Measurements from ENCODE around the gene LIMA1.
"Not testable (repeated sequence)": the region's sequence is repeated elsewhere in the genome, so short reads cannot be mapped to it uniquely, and the experiment has no call there.

LIMA1 gene

DNA sequence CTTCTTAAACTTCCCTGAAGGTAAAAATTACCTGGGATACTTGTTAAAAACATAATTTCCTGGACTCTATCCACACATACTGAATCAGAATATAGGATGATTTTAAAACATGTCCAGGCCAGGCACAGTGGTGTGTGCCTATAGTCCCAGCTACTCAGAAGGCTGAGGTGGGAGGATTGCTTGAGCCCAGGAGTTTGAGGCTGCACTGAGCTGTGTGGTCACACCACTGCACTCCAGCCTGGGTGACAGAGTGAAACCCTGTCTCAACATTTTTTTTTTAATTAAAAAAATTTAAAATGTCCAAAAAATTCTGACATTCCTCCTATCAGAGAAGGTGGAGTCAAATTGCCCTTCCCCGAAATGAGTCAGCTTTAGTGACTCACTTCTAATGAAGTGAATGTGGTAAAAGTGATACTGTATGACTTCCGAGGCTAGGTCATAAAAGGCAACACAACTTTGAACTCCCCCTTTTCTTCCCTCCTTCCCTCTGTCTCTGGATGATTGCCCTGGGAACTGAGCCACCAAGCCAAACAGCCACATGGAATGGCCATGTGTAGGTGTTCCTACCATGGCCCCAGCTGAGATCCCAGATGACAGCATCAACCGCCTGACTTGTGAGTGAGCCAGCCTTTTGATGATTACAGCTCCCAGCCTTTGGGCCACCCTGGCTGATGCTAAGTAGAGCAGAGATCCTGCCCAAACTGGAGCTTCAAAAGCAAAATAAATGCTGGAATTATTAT, 36.3 kb downstream of the LIMA1 start:
- DNase-seq: peak; percentile 56

DNA sequence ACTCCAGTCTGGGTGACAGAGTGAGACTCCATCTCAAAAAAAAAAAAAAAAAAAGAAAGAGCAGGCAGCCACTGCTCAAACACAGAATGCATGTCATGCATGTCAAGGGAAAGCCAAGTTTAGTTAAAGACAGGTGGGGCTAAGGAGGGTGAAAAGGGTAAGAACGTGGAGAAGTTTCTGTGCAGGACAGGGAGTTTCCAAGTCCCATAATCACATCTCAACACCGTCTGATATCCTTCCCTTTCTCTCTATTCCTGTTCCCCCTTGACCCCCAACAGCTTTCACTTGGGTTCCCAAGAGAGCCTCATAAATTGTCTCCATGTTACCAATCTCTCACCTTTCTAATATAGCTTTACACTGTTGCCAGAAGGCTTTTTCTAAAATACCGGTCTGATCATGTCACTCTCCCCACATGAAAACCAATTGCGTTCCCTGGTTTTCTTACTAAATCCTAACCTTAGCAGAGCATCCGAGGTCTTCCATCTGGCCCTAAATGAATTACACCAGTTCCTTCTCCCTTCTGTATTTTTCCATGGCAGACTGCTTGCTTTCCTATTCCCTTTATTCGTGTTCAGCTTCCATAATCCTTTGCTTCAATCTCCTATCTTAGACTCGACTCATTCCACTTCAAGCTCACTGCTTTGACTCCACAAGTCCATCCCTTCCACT, 37.0 kb downstream of the LIMA1 start:
- DNase-seq: no peak

DNA sequence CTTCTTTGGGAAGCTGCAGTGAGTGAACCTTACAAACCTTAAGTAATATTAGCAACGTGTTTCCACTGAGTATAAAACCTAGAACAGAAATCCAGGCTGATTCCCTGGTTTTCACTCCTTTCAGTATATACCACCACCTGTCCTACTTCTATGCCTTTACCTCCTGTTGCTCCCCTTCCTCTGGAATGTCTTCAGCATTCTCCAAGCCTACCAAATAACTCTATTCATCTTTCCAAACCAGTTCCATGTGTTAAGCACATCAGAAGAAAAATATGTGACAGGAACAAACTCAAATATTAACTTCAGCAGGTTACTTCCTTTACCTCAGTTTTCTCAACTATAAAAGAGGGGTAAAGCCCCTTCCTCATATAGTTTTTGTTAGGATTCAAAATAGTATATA, 39.8 kb downstream of the LIMA1 start:
- no peak for DNase-seq

DNA sequence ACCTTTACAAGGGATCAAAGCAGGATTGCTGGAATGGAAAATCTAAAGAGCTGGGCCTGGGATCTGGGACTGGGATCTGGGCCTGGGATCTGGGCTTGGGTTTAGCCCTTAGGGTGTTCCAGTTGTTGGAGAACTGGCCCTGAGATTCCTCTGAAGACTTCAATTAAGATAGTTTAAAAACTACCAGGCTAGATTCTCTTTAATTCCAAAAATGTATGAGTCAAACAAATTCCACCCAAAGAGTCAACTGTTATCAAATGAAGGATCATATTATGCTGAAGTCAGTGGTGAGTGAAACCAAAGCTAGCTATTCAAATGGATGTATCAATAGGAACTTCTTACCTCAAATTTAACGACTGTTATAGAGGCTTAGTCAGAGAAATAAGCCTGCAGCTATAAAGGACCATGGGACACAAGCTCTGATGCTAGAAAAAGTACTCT, 40.5 kb downstream of the LIMA1 start:
- no peak for DNase-seq

DNA sequence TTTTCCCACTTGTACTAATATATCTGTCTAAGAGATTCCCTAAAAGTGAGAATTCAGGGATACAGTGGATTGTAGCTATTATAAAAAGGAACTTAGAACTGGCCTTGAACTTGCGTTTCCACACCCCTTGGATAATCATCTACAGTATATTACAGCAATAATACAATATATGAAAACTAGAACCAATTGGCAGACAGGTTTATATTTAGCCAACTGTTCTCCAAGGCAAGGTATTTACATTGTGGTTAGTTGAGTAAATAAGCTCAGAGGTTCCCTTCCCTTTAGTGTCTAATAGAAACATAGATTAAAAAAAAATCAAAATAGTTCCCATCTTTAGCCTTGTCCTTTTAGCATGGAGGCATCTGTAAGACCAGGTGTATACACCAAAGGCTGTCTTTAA, 42.1 kb downstream of the LIMA1 start:
- no peak for DNase-seq

DNA sequence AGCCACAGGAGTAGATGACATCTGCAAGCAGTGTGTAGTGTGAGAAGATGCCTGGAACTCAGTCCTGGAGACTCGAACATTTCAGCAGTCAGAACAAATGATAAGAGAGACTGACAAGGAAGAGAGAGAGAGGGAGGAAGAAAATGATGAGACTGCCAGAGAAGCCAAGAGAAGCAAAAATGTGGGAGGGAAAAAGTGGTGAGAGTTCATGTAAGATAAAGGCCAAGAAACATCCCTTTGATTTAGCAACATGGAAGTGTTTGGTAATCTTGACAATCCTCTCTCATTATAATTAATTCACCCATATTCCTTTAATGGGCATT, 42.6 kb downstream of the LIMA1 start:
- DNase-seq: no peak

DNA sequence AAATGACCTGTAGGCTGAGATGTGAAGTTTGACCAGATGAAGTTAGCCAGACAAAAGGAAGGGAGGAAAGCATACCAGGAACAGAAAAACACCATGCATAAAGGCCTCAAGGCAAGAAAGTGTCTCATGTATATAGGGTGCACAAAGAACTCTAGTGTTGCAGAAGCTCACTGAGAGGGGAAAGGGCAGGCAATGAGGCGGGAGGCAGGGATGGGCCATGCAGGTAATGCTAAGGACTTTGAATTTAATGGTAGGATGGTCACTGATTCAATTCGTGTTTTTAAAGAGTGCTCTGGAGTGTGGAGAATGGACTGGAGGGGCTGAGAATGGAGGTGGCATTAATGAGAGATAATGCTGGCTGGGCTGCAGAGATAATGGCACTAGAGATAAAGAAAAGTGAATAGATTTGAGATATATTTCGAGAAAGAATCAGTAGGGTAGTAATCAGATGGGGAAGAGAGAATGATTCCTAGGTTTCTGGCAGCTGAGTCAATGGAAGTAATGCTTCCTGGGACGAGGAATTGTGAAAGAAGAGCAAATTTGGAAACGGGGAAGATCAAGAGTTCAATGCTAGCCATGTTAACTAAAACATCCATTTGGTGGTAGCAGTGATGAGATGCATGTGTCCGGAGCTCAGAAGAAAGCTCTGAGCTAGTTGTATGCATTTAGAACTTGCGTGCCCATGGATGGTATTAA, 43.1 kb downstream of the LIMA1 start:
- DNase-seq: no peak

DNA sequence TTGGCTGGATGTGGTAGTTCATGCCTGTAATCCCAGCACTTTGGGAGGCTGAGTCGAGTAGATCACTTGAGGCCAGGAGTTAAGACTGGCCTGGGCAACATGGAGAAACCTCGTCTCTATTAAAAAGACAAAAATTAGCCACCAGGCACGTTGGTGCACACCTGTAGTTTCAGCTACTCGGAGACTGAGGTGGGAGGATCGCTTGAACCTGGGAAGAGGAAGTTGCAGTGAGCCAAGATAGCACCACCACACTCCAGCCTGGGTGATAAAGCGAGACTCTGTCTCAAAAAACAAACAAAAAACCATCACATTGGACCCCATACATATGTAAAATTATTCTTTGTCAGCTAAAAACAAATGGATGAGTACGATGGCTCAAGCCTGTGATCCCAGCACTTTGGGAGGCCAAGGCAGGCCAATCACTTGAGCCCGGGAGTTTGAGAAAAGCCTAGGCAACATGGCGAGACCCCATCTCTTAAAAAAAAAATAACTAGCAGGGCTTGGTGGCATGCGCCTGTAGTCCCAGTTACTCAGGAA, 43.9 kb downstream of the LIMA1 start:
- no peak for DNase-seq

DNA sequence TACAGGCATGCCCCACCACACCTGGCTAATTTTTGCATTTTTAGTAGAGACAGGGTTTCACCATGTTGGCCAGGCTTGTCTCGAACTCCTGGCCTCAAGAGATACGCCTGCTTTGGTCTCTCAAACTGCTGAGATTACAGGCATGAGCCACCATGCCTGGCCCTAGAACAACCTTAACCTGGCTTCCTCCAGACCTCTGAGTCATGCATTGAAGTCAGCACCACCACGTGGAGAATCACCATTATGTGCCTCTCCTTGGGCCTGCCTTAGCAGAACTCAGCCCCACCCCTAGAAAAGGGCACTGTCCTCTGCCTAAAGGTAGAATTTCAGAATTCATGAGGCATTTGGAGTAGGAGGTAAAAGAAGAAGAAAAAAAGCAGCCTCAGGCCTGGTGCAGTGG, 49.0 kb downstream of the LIMA1 start:
- no peak for DNase-seq

DNA sequence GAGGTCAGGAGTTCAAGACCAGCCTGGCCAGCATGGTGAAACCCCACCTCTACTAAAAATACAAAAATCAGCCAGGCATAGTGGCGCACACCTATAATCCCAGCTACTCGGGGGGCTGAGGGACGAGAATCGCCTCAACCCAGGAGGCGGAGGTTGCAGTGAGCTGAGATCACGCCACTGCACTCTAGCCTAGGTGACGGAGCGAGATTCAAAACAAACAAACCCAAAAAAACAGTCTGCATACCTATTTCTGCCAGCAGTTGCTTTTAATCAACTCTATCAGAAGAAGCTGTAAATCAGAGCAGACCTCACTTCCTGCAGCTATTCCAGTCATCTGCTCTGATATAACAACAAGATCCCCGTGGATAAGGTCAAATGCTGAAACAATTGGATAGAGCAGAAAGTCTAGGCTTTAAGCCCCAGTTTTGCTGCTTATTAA, 50.5 kb downstream of the LIMA1 start:
- no peak for DNase-seq

DNA sequence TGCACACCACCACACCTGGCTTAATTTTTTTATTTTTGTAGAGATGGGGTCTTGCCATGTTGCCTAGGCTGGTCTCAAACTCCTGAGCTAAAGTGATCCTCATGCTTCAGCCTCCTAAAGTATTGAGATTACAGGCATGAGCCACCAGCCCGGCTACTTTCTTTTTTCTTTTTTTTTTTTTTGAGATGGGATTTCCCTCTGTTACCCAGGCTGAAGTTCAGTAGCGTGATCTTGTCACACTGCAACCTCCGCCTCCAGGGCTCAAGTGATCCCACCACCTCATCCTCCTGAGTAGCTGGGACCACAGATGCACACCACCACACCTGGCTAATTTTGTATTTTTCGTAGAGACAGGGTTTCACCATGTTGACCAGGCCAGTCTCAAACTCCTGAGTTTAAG, 51.1 kb downstream of the LIMA1 start:
- no peak for DNase-seq

DNA sequence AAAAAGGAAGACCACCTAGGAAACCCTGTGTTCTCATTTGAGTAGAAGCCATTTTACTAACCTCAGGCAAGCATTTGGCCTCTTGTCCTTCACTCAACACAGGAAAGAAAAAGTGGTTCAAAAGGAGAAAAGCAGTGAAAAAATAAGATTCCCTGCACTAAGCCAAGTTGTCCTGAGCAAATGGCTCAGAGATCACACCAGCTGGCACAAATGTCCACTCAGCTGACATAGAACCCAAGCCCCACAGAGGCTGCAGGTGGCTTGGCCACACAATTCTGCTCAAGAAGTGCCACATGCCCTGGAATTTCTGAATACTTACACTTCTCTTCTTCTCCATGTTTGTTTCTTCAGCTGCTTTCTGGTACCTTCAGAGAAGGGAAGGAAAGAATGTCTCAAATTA, 52.0 kb downstream of the LIMA1 start:
- no peak for DNase-seq

DNA sequence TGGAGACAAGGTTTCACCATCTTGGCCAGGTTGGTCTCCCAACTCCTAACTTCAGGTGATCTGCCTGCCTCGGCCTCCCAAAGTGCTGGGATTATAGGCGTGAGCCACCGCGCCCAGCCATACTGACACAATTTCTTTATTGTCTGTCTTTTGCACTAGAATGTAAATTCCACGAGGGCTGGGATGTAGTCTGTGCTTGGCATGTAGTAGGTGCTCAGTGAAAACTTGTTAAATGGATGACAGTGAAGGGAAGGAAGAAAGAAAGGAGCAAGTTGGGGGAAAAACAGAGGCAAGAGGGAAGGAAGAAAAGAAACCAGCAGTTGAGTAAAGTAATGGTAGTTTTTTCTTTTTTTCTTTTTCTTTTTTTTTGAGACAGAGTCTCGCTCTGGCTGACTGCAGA, 53.1 kb downstream of the LIMA1 start:
- no peak for DNase-seq

DNA sequence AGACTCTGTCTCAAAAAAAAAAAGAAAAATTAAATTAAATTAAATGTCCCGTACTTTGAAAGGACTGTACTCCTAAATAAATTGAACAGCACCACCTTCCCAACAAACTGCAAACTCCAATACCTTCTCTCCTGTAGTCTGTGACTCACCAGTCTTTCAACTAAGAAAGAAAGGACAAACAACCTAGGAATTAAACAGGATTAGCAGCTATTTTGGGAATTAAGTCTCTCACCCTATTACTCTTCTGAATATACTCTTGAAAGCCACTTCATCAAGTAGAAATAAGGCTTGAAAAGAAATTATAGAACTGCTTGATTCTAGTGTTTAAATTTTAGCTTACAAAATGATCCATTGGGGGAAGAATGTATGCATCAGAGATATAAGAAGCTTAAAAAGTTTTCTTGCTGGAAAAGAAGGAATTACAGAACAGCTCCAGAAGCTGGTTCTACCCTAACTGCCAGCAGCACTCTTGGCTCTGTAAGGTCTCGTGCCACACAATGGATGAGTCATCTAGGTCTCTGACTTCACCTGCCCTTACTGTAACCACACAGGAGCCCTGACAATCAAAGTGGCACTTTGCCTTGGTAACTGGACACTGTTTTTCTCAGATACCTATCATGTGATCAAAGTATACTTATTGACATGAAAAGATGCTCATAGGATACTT, 59.2 kb downstream of the LIMA1 start:
- DNase-seq: no peak

DNA sequence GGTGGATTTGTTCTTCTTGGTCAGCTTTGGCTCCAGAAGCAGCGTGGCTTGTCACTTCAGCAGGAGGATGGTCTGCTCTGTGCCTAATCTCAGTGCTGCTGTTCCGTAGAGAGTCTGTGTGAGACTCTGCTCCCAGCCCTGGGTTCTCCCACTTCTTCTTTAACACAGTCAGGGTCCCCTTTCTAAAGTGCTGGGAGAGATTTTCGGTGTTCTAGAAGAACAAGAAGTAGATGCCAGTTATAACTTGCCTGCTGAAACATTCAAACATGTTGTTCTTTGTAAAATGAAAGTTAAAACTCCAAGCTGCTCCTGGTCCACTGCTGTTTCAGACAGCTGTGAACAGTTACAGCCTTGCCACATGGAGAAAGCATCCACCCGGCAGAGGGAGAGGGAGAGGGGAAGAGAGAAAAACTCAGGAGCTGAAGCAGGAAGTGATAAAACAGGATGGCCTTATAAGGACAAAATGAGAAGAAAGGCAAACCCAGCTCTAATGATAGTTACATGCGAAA, 61.0 kb downstream of the LIMA1 start:
- peak; percentile 90 for DNase-seq

DNA sequence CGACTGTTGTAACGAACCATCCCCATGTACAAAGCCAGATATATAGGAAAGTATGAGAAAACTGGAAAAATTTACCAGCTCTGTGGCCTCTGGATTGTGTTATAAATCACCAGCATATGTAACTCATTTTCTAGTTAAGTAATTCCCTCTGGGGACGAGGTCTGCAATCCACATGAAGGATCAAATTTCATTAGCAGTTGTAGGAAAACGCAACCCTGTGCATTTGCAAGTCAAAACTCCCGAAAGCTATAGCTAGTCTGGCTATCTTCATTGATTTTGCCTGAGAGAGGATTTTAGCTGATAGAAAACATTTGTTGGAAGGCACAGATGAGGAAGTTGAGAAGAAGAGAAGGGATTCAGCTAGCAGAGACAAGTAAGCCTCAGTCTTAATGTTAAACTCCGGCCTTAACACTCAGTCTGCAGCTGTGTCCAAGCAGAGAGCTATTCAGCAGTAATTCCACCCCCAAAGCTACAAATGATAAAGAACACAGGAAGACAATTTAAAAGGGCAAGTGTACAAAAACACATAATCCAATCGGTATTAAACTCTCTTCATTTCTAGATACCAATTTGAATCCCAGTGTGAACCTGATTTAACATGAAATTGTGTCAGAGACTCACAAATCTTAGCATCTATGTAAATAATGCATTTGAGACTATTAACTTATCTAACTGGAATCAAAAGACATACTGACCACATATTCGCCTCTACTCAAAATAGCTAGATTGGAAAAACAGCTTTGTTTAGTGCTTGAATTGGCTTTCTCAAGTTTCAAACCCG, 61.9 kb downstream of the LIMA1 start:
- DNase-seq: peak; percentile 79

DNA sequence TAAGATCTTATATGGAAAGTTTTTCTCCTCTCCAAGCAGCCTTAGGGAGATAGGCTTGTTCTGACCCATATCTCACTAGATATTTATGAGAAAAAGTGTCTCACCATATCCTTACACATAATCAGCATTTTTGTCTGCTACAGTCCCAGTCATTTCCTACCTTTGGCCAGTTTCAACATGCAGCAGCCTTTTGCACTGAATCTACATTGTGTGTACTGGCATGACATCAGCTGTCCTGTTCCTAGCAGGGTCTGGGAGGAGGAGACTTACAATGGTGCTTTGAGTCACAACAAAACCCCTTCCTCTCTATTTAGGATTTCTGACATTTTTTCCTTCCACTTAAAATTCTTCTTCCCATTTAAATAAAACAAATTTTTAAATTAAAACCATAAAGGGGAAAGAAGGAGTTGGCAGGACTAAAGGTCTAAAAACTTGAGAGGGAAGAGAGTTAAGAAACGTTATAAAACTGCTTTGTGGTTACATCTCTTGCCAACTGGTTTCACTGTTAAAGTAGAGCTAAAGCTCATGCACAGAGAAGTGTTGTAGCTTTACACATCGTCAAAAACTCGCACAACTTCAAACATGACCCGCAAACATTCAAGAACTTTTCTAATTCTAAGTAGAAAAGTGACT, 62.8 kb downstream of the LIMA1 start:
- DNase-seq: peak; percentile 57

DNA sequence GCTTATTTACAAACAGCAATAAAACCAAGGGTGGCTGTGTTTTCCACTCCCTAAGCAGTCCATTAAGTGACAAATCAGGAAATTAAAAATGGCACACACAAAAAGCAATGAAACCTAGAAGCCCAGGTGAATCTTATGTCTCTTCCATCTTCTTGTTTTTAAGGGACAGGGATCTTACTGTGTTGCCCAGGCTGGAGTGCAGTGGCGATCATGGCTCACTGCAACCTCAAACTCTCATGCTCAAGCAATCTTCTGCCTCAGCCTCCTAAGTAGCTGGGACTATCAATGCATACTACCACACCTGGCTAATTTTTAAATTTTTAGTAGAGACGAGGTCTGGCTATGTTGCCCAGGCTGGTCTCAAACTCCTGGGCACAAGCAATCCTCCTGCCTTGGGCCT, 63.8 kb downstream of the LIMA1 start:
- DNase-seq: no peak

DNA sequence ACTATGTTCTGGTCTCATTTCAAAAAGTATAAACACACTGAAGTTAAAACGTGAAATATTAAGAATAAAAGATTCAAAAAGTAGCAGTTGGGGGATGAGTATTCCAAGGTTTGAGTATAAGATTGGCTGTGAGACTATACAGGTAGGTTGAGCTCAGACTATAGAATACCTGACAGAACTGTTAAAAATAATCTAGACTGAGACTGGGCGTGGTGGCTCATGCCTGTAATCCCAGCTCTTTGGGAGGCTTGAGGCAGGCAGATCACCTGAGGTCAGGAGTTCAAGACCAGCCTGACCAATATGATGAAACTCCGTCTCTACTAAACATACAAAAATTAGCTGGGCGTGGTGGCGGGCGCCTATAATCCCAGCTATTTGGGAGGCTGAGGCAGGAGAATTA, 64.3 kb downstream of the LIMA1 start:
- not testable (repeated sequence) for DNase-seq

DNA sequence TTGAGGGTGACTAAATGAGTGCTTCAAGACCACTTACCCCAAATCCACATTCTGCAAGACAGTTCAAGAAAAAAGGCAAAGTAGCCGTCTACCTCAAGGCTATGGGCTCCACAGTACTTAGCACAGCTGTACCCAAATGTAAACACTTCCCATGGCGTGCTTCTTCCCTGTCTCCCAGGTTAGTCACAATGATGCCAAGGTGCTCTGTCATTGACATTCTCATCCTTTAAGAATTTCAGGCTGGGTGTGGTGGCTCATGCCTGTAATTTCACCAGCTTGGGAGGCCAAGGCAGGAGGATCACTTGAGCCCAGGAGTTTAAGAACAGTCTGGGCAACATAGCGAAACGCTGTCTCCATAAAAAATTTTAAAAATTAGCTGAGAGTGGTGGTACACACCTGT, 64.9 kb downstream of the LIMA1 start:
- DNase-seq: no peak

DNA sequence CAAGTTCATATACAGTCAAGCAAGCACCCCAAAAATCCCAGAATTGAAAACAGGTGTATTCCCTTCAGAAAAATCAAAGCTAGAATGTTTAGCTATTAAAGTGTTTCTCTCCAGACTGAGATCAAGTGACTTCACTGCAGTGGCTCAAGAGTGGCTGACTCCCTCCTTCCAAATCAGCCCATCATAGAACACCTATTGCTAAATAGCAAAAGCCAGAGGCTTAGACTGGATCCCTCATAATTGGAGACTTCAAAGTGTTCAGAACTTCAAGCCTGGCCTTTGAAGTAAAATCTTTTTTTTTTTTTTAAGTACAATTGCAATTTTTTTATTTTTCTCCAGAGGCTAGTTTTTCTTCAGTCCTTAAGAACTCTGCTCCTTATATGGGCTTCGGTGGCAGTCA, 66.1 kb downstream of the LIMA1 start:
- no peak for DNase-seq

DNA sequence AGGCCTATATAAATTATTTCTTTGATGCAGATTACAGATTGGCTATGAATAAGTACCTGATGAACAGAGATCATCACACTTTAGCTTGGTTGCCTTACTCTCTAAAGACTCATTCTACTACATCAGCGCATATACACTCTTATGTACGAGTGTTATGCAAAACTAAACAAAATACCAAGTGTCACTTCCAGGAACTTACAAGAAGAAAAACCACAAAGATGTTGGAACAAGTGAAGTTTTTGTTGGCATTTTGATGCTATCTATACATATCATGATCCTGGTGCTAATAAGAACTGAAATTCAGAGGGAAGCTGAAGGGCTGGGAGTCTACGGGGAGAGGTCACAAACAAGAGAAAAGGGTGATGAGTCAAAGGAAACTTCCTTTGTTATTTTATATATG, 68.3 kb downstream of the LIMA1 start:
- no peak for DNase-seq
